OCI-LY7 (cell line): ENCODE measurements around the gene NRIP1. TPM values are rescaled to one million over a fixed set of nuclear protein-coding genes. Genes with fewer than 3 reads are reported as not detected.
A peak's percentile ranks its signal among the peaks of the same experiment; 100 is the strongest.

Experiments used
- BruUV-seq: library from RNA; stranded (reverse); fragments of 400-500 nt; replicated peaks from 2 replicates; lab custom pipeline; 2021; lab: Mats Ljungman, UMichigan
- CTCF ChIA-PET: fragments of 300-600 bp; sonication (Branson Sonifier 250); formaldehyde crosslinking; loops from one replicate; lab custom pipeline; 2022; ENCODE audit warnings: antibody characterized with exemption; ENCODE audit not compliant: unreplicated experiment; lab: Charles Lee
- POLR2A ChIA-PET: fragments of 300-600 bp; sonication (Branson Sonifier 250); formaldehyde crosslinking; loops from one replicate; lab custom pipeline; 2022; ENCODE audit warnings: antibody characterized with exemption; lab: Charles Lee
- DNase-seq: peaks from one replicate; pipeline ENCODE4 v3.0.0-alpha.2; 2015; ENCODE audit warnings: low spot score
- H2AFZ ChIP-seq: fragments of 200-600 bp; sonication (generic), shearing (Covaris generic); 2 replicates; pipeline ENCODE4 v1.6.1; 2014; ENCODE audit warnings: mild to moderate bottlenecking, antibody characterized with exemption, low read length, moderate library complexity
- H3K27ac ChIP-seq: fragments of 200-600 bp; sonication (generic); 2 replicates; pipeline ENCODE4 v1.5.1; 2014; ENCODE audit warnings: mixed run types, low read depth, mild to moderate bottlenecking, moderate library complexity, low read length, inconsistent platforms; ENCODE audit not compliant: poor library complexity, severe bottlenecking
- H3K36me3 ChIP-seq: fragments of 200-600 bp; sonication (generic); 2 replicates; pipeline ENCODE4 v1.6.1; 2014; ENCODE audit warnings: mild to moderate bottlenecking, antibody characterized with exemption, low read length, moderate library complexity, mixed read lengths; ENCODE audit not compliant: insufficient read depth
- H3K4me1 ChIP-seq: fragments of 200-600 bp; sonication (generic); 2 replicates; pipeline ENCODE4 v1.5.1; 2014; ENCODE audit warnings: mild to moderate bottlenecking, low read length; ENCODE audit not compliant: insufficient read depth, poor library complexity, severe bottlenecking
- H3K4me2 ChIP-seq: fragments of 200-600 bp; sonication (generic); 2 replicates; pipeline ENCODE4 v1.6.1; 2014; ENCODE audit warnings: mild to moderate bottlenecking, low read length
- H3K4me3 ChIP-seq: fragments of 200-600 bp; sonication (generic); 2 replicates; pipeline ENCODE4 v1.5.1; 2014; ENCODE audit warnings: mild to moderate bottlenecking, low read depth, low read length; ENCODE audit not compliant: poor library complexity, severe bottlenecking
- H3K79me2 ChIP-seq: fragments of 200-600 bp; sonication (generic); 2 replicates; pipeline ENCODE4 v1.6.1; 2016; ENCODE audit warnings: low read depth, mild to moderate bottlenecking, low read length, moderate library complexity, mixed read lengths; ENCODE audit not compliant: insufficient read depth
- H3K9me2 ChIP-seq: fragments of 200-600 bp; sonication (generic); 2 replicates; pipeline ENCODE4 v1.6.1; 2016; ENCODE audit warnings: mild to moderate bottlenecking, low read length, mixed read lengths; ENCODE audit not compliant: insufficient read depth
- H3K9me3 ChIP-seq: fragments of 200-600 bp; sonication (generic); 2 replicates; pipeline ENCODE4 v1.6.1; 2014; ENCODE audit warnings: mild to moderate bottlenecking, mixed run types, low read length, mixed read lengths
- H4K20me1 ChIP-seq: fragments of 200-600 bp; sonication (generic); 2 replicates; pipeline ENCODE4 v1.6.1; 2014; ENCODE audit warnings: mild to moderate bottlenecking, antibody characterized with exemption, low read length, moderate library complexity, mixed read lengths; ENCODE audit not compliant: insufficient read depth
- EZH2phosphoT487 ChIP-seq: fragments of 200-600 bp; sonication (generic); IDR thresholded peaks from 2 replicates; pipeline ENCODE4 v1.6.1; 2018; ENCODE audit warnings: low read depth, borderline replicate concordance, mild to moderate bottlenecking, mixed run types, antibody characterized with exemption, low read length, moderate library complexity, mixed read lengths
- intact Hi-C: fragments of 100-400 bp; cut with micrococcal nuclease; formaldehyde crosslinking; loops from one replicate; pipeline ENCODE4 v1.10.0; 2022; ENCODE audit not compliant: unreplicated experiment
- total RNA-seq, 2 experiments: library from RNA; depleted of rRNA in 1 of 2; stranded (reverse); fragments of >200 nt in 1 of 2; shearing (Covaris generic) in 1 of 2; gene quantifications; 2 replicates each; pipeline ENCODE4 v1.2.3, GENCODE V29; 2014 to 2022
- TF ChIP-seq, protein P1 (sequence below): fragments of 200-600 bp; sonication (generic); conservative IDR thresholded peaks from 2 replicates; pipeline ENCODE4 v1.5.1; 2014; ENCODE audit warnings: mild to moderate bottlenecking, antibody characterized with exemption, low read length, moderate library complexity, mixed read lengths

NRIP1 gene
- total RNA-seq, 2 experiments from 2014 or later: not detected

DNA sequence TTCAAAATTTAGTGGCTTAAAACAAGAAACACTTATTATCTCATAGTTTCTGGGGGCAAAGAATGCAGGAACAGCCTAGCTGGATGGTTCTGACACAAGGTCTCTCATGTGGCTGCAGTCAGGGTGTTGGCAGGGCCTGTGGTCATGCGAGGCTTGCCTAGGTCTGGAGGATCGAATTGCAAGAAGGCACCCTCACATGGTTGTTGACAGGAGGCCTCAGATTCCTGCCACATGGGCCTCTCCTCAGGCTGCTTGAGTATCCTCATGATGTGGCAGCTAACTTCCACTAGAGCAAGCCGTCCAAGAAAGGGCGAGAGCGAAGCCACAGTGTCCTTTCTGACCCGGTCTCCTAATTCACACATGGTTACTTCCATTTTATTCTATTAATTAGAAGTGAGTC, 6.2 kb upstream of the NRIP1 start:
- no peak for DNase-seq
- Histone ChIP-seq H3K36me3 (no peaks in the 10 kb centered on the region), H3K4me2 (no peak overlapping the region), H3K9me3 (no peaks in the 10 kb centered on the region), H3K79me2 (no peaks in the 10 kb centered on the region), H4K20me1 (no peaks in the 10 kb centered on the region), H2AFZ (no peak overlapping the region), H3K9me2 (no peaks in the 10 kb centered on the region), H3K4me1 (no peaks in the 10 kb centered on the region), H3K27ac (no peak overlapping the region), H3K4me3 (no peak overlapping the region)
- no TSS peak for BruUV-seq
- ChIA-PET CTCF (no interaction called here), POLR2A (no interaction called here)
- TF ChIP-seq, protein P1, sequence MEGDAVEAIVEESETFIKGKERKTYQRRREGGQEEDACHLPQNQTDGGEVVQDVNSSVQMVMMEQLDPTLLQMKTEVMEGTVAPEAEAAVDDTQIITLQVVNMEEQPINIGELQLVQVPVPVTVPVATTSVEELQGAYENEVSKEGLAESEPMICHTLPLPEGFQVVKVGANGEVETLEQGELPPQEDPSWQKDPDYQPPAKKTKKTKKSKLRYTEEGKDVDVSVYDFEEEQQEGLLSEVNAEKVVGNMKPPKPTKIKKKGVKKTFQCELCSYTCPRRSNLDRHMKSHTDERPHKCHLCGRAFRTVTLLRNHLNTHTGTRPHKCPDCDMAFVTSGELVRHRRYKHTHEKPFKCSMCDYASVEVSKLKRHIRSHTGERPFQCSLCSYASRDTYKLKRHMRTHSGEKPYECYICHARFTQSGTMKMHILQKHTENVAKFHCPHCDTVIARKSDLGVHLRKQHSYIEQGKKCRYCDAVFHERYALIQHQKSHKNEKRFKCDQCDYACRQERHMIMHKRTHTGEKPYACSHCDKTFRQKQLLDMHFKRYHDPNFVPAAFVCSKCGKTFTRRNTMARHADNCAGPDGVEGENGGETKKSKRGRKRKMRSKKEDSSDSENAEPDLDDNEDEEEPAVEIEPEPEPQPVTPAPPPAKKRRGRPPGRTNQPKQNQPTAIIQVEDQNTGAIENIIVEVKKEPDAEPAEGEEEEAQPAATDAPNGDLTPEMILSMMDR: no peak
- intact Hi-C loops: no loop called here

DNA sequence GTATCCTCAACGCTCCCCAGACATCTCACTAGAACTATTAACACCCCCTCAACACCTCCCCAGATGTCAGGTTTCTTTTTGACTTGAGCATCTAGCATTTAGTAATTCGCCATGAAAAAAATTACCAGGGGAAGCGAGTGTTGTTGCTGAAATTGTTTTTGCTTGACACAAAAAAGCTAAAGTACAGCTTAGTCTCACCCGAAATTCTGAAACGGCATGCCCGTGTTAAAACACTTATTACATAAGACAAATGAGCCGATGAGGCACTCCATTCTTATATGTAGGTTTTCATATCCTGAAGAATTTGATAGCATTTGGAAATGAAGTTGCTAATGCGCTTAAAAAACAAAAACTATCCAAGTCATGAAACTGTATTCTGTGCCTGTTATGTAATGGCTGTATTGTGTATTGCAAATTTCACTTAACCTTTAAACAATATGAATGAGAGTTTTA, 1.3 kb upstream of the NRIP1 start:
- Histone ChIP-seq H3K9me2 (no peaks in the 10 kb centered on the region), H3K36me3 (no peaks in the 10 kb centered on the region), H2AFZ (0 out of 2 replicates have a peak overlapping the region, but pooled peaks have one; percentile 31), H3K4me3 (no peak overlapping the region), H4K20me1 (no peaks in the 10 kb centered on the region), H3K4me2 (no peak overlapping the region), H3K79me2 (no peaks in the 10 kb centered on the region), H3K27ac (no peak overlapping the region), H3K4me1 (no peaks in the 10 kb centered on the region), H3K9me3 (no peaks in the 10 kb centered on the region)
- ChIA-PET CTCF (no interaction called here), POLR2A (no interaction called here)
- no peak for TF ChIP-seq EZH2phosphoT487
- TF ChIP-seq, protein P1: no peak
- no peak for DNase-seq
- intact Hi-C loops: no loop called here
- BruUV-seq: no TSS peak

DNA sequence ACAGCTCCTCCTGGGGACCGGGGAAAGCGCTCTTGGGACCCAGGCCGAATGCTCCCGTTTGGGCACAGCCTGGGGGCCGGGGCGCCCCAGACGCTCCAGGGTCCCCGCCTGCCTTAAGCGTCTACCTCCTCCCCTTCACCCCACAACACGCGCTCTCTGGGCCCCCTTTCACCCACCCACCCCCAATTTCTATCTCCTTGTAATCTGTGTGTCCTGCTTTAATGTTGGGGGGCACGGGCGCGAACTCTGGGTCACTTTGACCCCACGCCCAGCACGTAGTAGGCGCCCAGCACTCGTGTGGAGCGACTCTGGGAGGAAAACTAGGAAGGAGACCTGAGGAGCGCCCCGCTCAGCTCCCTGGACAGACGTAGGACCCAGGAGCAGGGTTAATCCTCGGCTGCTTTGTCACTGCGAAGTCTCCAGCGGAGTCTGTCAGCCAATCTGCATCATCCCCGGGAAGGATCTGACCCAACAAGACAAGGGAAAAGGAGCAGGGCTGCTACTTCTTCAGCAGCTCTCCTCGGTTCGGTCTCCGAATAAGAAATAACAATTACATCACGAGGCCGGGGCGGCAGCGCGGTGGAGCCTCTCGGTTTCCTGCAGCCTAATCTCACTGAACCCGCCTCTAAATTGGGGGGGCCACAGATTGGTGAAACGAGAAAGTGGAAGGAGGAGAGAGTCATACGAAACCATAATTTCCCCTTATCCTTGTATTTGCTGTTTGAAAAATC, 757 bp upstream of the NRIP1 start:
- H4K20me1 ChIP-seq: no peaks in the 10 kb centered on the region
- no peaks in the 10 kb centered on the region for H3K79me2 ChIP-seq
- no peak overlapping the region for H3K4me3 ChIP-seq
- H2AFZ ChIP-seq: no peak overlapping the region
- POLR2A ChIA-PET: no interaction called here
- no peaks in the 10 kb centered on the region for H3K4me1 ChIP-seq
- H3K36me3 ChIP-seq: no peaks in the 10 kb centered on the region
- CTCF ChIA-PET: interaction anchor here (0.6 kb wide), 1 partner anchor 629 kb away, joined by 3 read pairs; no protein-coding TSS in a partner anchor
- H3K9me3 ChIP-seq: no peaks in the 10 kb centered on the region
- no peak overlapping the region for H3K4me2 ChIP-seq
- no peaks in the 10 kb centered on the region for H3K9me2 ChIP-seq
- intact Hi-C loops: no loop called here
- no peak for DNase-seq
- H3K27ac ChIP-seq: no peak overlapping the region
- no peak for TF ChIP-seq EZH2phosphoT487
- TF ChIP-seq, protein P1: no peak
- BruUV-seq: no TSS peak
